Loucy (cell line): Measurements from ENCODE around the gene CYB561D2.

Experiments used
- CTCF ChIP-seq: fragments of 200-600 bp; sonication (generic); conservative IDR thresholded peaks from 2 replicates; pipeline ENCODE4 v1.5.1; 2014; ENCODE audit warnings: mild to moderate bottlenecking, antibody characterized with exemption, low read length
- EZH2phosphoT487 ChIP-seq: fragments of 200-600 bp; IDR thresholded peaks from 2 replicates; pipeline ENCODE4 v1.6.1; 2018; ENCODE audit warnings: antibody characterized with exemption, mild to moderate bottlenecking, moderate library complexity, borderline replicate concordance

DNA sequence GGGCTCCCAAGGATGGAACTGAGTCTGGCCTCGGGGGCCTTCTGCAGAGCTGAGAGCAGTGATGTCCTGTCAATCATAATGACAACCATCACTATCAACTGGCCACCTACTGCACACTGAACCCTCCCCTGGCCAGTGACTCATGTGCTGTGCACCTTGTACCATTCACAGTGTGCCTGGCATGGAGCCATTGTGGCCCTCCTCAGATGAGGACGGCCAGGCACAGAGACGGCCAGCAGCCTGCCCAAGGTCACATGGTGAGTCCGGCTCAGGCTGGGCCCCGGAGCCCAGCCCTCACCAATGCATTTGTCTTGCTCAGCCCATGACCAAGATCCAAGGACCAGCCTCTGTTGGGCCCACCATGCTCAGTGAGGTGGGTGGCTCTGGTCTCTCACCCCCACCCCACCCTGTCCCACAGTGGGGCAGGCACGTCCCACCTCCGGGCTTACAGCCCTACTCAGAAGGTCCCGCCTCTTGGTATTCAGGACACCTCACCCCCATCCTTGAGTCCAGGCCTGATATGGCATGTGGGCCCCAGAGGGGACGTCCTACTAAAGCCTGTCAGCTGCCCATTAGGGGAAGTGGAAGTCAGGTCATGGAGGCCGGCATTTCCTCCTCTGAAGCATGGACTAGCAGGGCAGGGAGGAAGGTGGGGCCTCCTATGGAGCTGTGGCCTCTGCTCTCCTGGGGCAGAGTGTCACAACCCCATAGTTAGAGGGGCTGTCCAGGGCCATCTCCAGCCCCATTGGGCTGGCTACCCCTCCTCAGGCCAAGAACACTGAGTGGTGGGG lies 44.6 kb downstream of the CYB561D2 start:
- no peak for TF ChIP-seq CTCF
- TF ChIP-seq EZH2phosphoT487 = no peak
